Astrocyte of the cerebellum (primary cell): ENCODE results near the gene MDFIC.

ENCODE experiments used
- DNase-seq: peaks from one replicate; pipeline ENCODE4 v3.0.0-alpha.2; 2011; ENCODE audit warnings: low read depth
- H3K4me3 ChIP-seq: 2 replicates; pipeline ENCODE4 v1.5.1; 2011; ENCODE audit warnings: mild to moderate bottlenecking, low read depth, low read length, moderate library complexity
- in situ Hi-C: cut with HindIII; loops from 2 replicates; pipeline ENCODE4 v1.10.0; 2017; ENCODE audit warnings: low sequenced_read_pairs
- TF ChIP-seq, protein P1 (sequence below): IDR thresholded peaks from 2 replicates; pipeline ENCODE4 v1.5.1; 2012; ENCODE audit warnings: low read length, low read depth, moderate library complexity, mild to moderate bottlenecking; ENCODE audit errors: missing control alignments

MDFIC gene

DNA sequence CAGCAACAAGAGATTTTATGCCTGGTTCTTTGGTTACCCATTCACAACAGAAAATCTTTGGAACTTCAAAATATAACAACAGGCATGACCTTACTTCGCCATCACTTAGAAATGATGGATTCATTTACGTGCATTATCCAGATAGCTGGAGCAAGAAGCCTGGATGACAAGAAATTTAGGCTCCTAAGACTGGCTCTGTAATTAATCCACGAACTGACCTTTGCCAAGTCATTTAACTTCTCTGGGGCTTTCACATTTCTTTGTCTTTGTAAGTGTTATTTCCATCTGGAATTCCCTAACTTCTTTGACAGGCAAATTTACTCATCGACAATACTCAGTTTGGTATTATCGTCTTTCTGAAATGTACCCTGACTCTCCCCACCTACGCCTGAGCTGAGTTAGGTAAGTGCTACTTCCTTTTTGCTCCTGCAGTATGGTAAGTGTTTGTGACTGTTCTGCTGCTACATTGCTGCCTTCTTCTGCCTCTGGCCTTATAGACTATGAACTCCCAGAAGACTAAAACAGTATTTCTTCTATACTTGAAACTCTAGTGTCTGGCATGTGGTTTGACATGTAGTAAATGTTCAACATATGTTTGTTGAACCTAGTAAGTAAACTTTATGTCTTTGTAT is 5.5 kb upstream of the MDFIC start:
- TF ChIP-seq, protein P1, sequence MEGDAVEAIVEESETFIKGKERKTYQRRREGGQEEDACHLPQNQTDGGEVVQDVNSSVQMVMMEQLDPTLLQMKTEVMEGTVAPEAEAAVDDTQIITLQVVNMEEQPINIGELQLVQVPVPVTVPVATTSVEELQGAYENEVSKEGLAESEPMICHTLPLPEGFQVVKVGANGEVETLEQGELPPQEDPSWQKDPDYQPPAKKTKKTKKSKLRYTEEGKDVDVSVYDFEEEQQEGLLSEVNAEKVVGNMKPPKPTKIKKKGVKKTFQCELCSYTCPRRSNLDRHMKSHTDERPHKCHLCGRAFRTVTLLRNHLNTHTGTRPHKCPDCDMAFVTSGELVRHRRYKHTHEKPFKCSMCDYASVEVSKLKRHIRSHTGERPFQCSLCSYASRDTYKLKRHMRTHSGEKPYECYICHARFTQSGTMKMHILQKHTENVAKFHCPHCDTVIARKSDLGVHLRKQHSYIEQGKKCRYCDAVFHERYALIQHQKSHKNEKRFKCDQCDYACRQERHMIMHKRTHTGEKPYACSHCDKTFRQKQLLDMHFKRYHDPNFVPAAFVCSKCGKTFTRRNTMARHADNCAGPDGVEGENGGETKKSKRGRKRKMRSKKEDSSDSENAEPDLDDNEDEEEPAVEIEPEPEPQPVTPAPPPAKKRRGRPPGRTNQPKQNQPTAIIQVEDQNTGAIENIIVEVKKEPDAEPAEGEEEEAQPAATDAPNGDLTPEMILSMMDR = no peak
- in situ Hi-C loops = no loop called here
- DNase-seq = no peak
- H3K4me3 ChIP-seq = no peak overlapping the region

DNA sequence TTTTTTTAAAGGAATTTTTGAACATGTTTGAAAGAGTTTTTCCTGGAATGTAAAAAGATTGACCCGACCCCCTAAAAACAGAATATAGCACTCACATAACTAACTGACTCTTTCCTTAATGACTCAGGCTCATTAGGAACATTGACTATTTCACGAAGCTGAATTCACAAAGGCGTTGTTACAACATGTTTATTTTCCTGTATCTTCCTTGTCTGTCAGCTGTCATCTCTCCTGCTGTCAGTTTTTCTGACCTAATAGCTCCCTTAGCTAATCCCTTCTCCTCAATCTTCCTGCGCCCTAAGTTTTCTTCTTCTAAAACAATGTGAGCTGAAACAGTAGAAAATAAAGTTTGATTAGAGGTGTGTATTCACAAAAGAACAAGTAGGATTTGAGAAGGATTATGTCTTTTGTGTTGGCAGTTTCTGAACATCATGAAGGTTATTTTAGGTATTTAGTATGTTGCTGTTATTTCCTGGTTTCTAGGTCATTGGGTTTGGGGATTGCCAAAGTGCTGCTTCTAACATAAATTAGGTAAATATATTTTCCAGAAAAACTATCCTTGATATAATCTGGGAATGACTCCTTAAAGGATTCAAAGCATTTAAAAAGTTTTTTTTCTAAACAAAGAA is 4.6 kb upstream of the MDFIC start:
- TF ChIP-seq, protein P1 = no peak
- DNase-seq = no peak
- H3K4me3 ChIP-seq = no peak overlapping the region
- in situ Hi-C loops = no loop called here

DNA sequence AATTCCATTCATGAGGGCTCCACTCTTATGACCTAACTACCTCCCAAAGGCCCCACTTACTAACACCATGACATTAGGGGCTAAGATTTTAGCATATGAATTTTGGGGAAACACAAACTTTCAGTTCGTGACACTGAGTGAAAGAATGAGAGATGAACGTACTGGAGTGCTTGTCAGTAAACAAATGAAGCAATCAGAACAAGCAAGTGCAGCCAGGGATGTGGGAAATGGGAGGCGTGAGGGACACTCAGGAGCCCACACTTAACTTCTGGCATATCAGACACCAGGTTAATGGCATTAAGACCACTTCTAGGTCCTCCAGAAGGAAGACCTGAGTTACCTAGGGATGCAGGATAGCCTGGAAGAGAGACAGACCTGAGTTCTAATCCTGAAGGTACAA is 2.3 kb upstream of the MDFIC start:
- no peak overlapping the region for H3K4me3 ChIP-seq
- TF ChIP-seq, protein P1 = no peak
- DNase-seq = no peak
- in situ Hi-C loops = no loop called here

DNA sequence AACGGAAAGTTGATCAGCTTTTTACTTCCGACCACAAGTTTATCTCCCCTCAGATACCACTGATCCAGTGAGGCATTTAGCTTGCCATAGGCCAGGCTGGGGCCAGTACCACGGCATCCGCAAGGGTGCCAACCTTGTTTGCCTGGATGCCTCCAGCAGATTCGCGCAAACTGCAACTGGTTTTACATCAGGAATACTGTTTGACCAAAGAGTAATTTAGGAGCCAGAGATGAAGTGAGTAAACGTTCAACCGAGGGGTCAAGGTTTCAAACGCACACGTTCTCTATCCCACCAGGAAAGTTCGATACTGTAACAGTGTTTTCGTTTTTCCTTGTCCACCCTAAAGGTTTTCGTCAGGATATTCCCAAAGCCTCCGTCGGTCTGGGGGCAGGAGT is 266 bp upstream of the MDFIC start:
- TF ChIP-seq, protein P1 = no peak
- DNase-seq = no peak
- H3K4me3 ChIP-seq = peak overlapping the region; percentile 72
- in situ Hi-C loops = no loop called here

DNA sequence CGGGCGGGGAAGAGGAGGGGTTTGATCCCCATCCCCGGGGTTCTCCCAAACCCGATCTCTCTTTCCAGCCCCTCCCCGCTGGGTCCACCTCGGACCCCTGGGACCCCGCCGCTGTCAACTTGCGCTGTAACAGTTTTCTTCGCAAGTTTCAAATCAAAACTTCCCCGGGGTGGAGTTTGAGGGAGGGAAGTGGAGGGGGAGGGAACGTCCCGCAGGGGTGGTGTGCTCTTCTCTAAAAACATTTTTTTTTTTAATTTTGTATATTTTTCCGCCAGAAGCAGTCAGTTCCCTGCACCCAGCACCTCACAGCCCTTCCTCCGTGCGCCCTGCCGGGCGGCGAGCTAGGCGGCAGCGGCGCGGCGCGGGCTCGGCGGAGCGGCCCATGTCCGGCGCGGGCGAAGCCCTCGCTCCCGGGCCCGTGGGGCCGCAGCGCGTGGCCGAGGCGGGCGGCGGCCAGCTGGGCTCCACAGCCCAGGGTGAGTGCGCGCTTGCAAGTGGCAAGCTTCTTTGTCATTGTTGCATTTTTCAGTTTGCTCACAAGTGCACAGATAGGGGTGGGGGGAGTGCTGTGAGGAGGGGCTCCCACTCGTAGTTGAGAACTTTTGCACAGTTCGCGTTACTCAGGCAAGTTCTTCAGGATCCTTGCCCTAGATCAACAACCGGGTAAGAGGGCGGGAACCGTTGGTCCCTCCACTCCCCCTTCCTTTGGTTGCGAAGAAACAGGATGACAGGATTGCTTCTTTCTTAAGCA is 933 bp downstream of the MDFIC start:
- no peak for DNase-seq
- H3K4me3 ChIP-seq = peak overlapping the region; percentile 72
- in situ Hi-C loops = no loop called here
- TF ChIP-seq, protein P1 = no peak

DNA sequence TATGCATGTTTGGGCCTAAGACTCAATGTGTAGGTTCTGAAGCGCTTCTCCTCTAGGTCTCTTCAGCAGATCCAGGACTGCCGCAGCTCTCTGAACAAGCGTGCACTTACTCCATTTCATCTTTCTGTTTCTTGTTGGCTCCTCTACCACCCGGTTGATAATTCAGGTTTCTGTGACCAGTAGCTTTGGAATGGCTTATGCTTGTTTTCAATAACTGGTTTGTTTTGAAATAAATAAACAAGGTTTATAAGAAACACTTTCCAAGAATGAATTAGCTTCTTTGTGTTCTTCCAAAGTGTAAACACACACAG is 1.5 kb downstream of the MDFIC start:
- no peak for DNase-seq
- H3K4me3 ChIP-seq = peak overlapping the region; percentile 72
- TF ChIP-seq, protein P1 = no peak
- in situ Hi-C loops = no loop called here
